Skeletal muscle cell (primary cell): Measurements from ENCODE around the gene SFTA2.

ENCODE experiments used
- DNase-seq: peaks from one replicate; pipeline ENCODE4 v3.0.0-alpha.2; 2010; ENCODE audit warnings: low read depth
- H3K4me3 ChIP-seq: 2 replicates; pipeline ENCODE4 v1.5.1; 2011; ENCODE audit warnings: low read depth, mild to moderate bottlenecking, control low read depth, low read length, moderate library complexity

The SFTA2 gene

GRCh38 chr6:30894935-30895334 is 37.0 kb downstream of the SFTA2 start:
- no peak overlapping the region for H3K4me3 ChIP-seq
- DNase-seq: no peak

- no peak for DNase-seq
- H3K4me3 ChIP-seq: no peak overlapping the region
These were observed 37.6 kb downstream of the SFTA2 start for GRCh38 chr6:30894381-30894780.

- no peak for DNase-seq
These were observed 38.3 kb downstream of the SFTA2 start for GRCh38 chr6:30893666-30894065.

GRCh38 chr6:30893001-30893591 is 38.9 kb downstream of the SFTA2 start:
- no peak for DNase-seq
- no peak overlapping the region for H3K4me3 ChIP-seq

More at GRCh38 chr6:30893666-30894065, 38.3 kb downstream of the SFTA2 start:
- H3K4me3 ChIP-seq: no peak overlapping the region

GRCh38 chr6:30891816-30892538 is 40.0 kb downstream of the SFTA2 start:
- no peak overlapping the region for H3K4me3 ChIP-seq
- DNase-seq: no peak

GRCh38 chr6:30891450-30891723 is 40.6 kb downstream of the SFTA2 start:
- no peak for DNase-seq
- H3K4me3 ChIP-seq: no peak overlapping the region

GRCh38 chr6:30890646-30891449 is 41.1 kb downstream of the SFTA2 start:
- DNase-seq: no peak
- no peak overlapping the region for H3K4me3 ChIP-seq

GRCh38 chr6:30889921-30890645 is 41.9 kb downstream of the SFTA2 start:
- H3K4me3 ChIP-seq: no peak overlapping the region
- no peak for DNase-seq

- H3K4me3 ChIP-seq: no peak overlapping the region
These were observed 42.5 kb downstream of the SFTA2 start for GRCh38 chr6:30889496-30889885.

GRCh38 chr6:30888816-30889495 is 43.0 kb downstream of the SFTA2 start:
- H3K4me3 ChIP-seq: no peak overlapping the region
- DNase-seq: no peak

More at GRCh38 chr6:30889496-30889885, 42.5 kb downstream of the SFTA2 start:
- no peak for DNase-seq

- DNase-seq: no peak
- H3K4me3 ChIP-seq: no peak overlapping the region
These were observed 43.8 kb downstream of the SFTA2 start for GRCh38 chr6:30887901-30888815.

GRCh38 chr6:30886897-30887255 is 45.1 kb downstream of the SFTA2 start:
- no peak for DNase-seq
- no peak overlapping the region for H3K4me3 ChIP-seq

GRCh38 chr6:30885999-30886896 is 45.7 kb downstream of the SFTA2 start:
- peak overlapping the region; percentile 76 for H3K4me3 ChIP-seq
- peak; percentile 40 for DNase-seq

- H3K4me3 ChIP-seq: peak overlapping the region; percentile 76
These were observed 46.4 kb downstream of the SFTA2 start for GRCh38 chr6:30885481-30885998.

GRCh38 chr6:30884521-30885480 is 47.2 kb downstream of the SFTA2 start:
- H3K4me3 ChIP-seq: peak overlapping the region; percentile 76
- DNase-seq: no peak

More at GRCh38 chr6:30885481-30885998, 46.4 kb downstream of the SFTA2 start:
- DNase-seq: no peak
